K562 (cell line): Measurements from ENCODE around the gene MYH6. TPM values are rescaled to one million over a fixed set of nuclear protein-coding genes. Genes with fewer than 3 reads are reported as not detected.

Experiments used
- ATAC-seq: fragments of 200-7000 bp; cut with Tn5 transposase; 3 replicates; pipeline ENCODE4 v1.9.1; 2020; ENCODE audit warnings: moderate library complexity
- BruUV-seq: library from RNA; stranded (reverse); fragments of 400-500 nt; replicated peaks from 2 replicates; lab custom pipeline; 2021; lab: Mats Ljungman, UMichigan
- CTCF ChIA-PET: fragments of 300-600 bp; formaldehyde crosslinking; extraction: SDS; loops from one replicate; lab custom pipeline; 2021; ENCODE audit warnings: low intra/inter-chr PET ratio; lab: Yijun Ruan, JAX
- POLR2A ChIA-PET: fragments of 300-600, 350-650 bp; sonication (Branson Sonifier 250); formaldehyde crosslinking; extraction: SDS; loops from one replicate; lab custom pipeline; 2021; ENCODE audit warnings: antibody characterized with exemption, inconsistent platforms; lab: Yijun Ruan, JAX
- DNase-seq, 4 experiments: peaks; one replicate each; pipeline versions ENCODE4 v3.0.0 to v3.0.0-alpha.2; 2011 to 2018; ENCODE audit warnings: low spot score in 3 of 4, mixed read lengths in 3 of 4; ENCODE audit errors: extremely low read depth in 1 of 4
- FAIRE-seq: peaks from 2 replicates; lab custom pipeline; 2011; peaks lifted over from hg19 to GRCh38; lab: Jason Lieb, UNC
- H2AFZ ChIP-seq: 2 replicates; pipeline ENCODE4 v1.6.0; 2011; ENCODE audit warnings: low read depth, low read length, control low read depth, inconsistent platforms
- H3K27ac ChIP-seq: fragments of 200-600 bp; 3 replicates; pipeline ENCODE4 v1.8.0; 2011; ENCODE audit warnings: low read depth, mild to moderate bottlenecking, control low read depth, inconsistent platforms, low read length, moderate library complexity, mixed read lengths; ENCODE audit errors: extremely low read depth
- H3K27me3 ChIP-seq, 2 experiments: fragments of 300-600 bp in 1 of 2; 2 replicates in 1 of 2; 3 replicates in 1 of 2; pipeline versions ENCODE4 v1.6.0 to v1.8.0; 2011; ENCODE audit warnings: inconsistent platforms in 2 of 2, low read length in 2 of 2, mild to moderate bottlenecking in 1 of 2, mixed read lengths in 1 of 2, moderate library complexity in 1 of 2; ENCODE audit not compliant: control insufficient read depth in 2 of 2, insufficient read depth in 2 of 2
- H3K36me3 ChIP-seq: fragments of 300-600 bp; 3 replicates; pipeline ENCODE4 v1.8.0; 2011; ENCODE audit warnings: mild to moderate bottlenecking, low read length, inconsistent platforms; ENCODE audit not compliant: control insufficient read depth, insufficient read depth
- H3K4me1 ChIP-seq, 2 experiments: fragments of 200-600 bp in 1 of 2; replicated peaks in 1 of 2; 2 replicates in 1 of 2; 3 replicates in 1 of 2; pipeline versions ENCODE4 v1.5.1 to v1.8.0; 2011; ENCODE audit warnings: inconsistent platforms in 2 of 2, low read length in 2 of 2, mild to moderate bottlenecking in 1 of 2, mixed read lengths in 1 of 2, moderate library complexity in 1 of 2; ENCODE audit not compliant: control insufficient read depth in 2 of 2, insufficient read depth in 2 of 2
- H3K4me2 ChIP-seq: 2 replicates; pipeline ENCODE4 v1.6.1; 2011; ENCODE audit warnings: low read length, control low read depth, inconsistent platforms, mixed read lengths; ENCODE audit not compliant: insufficient read depth
- H3K4me3 ChIP-seq: fragments of 200-600 bp; sonication (generic), shearing (Covaris generic); 2 replicates; pipeline ENCODE4 v1.5.1; 2016; ENCODE audit warnings: control low read depth, inconsistent platforms
- H3K79me2 ChIP-seq: fragments of 200-600 bp; 3 replicates; pipeline ENCODE4 v1.8.0; 2011; ENCODE audit warnings: low read length, inconsistent platforms; ENCODE audit not compliant: control insufficient read depth, insufficient read depth
- H3K9ac ChIP-seq, 2 experiments: 2 replicates each; pipeline versions ENCODE4 v1.6.0 to v1.6.1; 2011; ENCODE audit warnings: low read depth in 2 of 2, low read length in 2 of 2, control low read depth in 1 of 2, inconsistent platforms in 1 of 2, mild to moderate bottlenecking in 1 of 2, mixed read lengths in 1 of 2; ENCODE audit not compliant: insufficient read depth in 1 of 2
- H3K9me1 ChIP-seq: one replicate; pipeline ENCODE4 v1.6.0; 2011; ENCODE audit warnings: inconsistent platforms, mild to moderate bottlenecking, low read length, moderate library complexity; ENCODE audit not compliant: control insufficient read depth, insufficient read depth
- H3K9me3 ChIP-seq: replicated peaks from 2 replicates; pipeline ENCODE4 v1.5.1; 2011; ENCODE audit warnings: low read depth, low read length, inconsistent platforms; ENCODE audit not compliant: control insufficient read depth, insufficient read depth
- H4K20me1 ChIP-seq: replicated peaks from 2 replicates; pipeline ENCODE4 v1.6.1; 2011; ENCODE audit warnings: low read length, inconsistent platforms, mixed read lengths; ENCODE audit not compliant: control insufficient read depth, insufficient read depth
- ARID1B ChIP-seq: fragments of 450-650 bp; IDR thresholded peaks from 2 replicates; pipeline ENCODE4 v1.6.1; 2016; ENCODE audit warnings: antibody characterized with exemption, mild to moderate bottlenecking, inconsistent platforms
- E2F6 ChIP-seq, 2 experiments: IDR thresholded peaks; 2 replicates each; pipeline ENCODE4 v1.6.1; 2011; ENCODE audit warnings: borderline replicate concordance in 1 of 2, control low read depth in 1 of 2, low read depth in 1 of 2, low read length in 1 of 2, mild to moderate bottlenecking in 1 of 2, mixed read lengths in 1 of 2, moderate library complexity in 1 of 2; ENCODE audit not compliant: insufficient read depth in 1 of 2, insufficient read length in 1 of 2, poor library complexity in 1 of 2, severe bottlenecking in 1 of 2; ENCODE audit errors: extremely low read depth in 1 of 2
- EP400 ChIP-seq: fragments of 450-650 bp; IDR thresholded peaks from 2 replicates; pipeline ENCODE4 v1.6.1; 2017; ENCODE audit warnings: antibody characterized with exemption, mild to moderate bottlenecking, moderate library complexity
- IFI16 ChIP-seq: fragments of 250-450 bp; sonication (Bioruptor Pico); IDR thresholded peaks from 2 replicates; pipeline ENCODE4 v2.1.2; 2022; ENCODE audit warnings: mild to moderate bottlenecking, inconsistent platforms
- L3MBTL2 ChIP-seq: fragments of 450-650 bp; IDR thresholded peaks from 2 replicates; pipeline ENCODE4 v1.6.1; 2016; ENCODE audit warnings: mild to moderate bottlenecking, moderate library complexity
- NCOR1 ChIP-seq: fragments of 450-650 bp; IDR thresholded peaks from 2 replicates; pipeline ENCODE4 v1.6.1; 2016; ENCODE audit warnings: mild to moderate bottlenecking, moderate library complexity
- PREB ChIP-seq: sonication (generic); formaldehyde crosslinking; IDR thresholded peaks from 2 replicates; pipeline ENCODE4 v1.8.1; 2023; ENCODE audit warnings: mild to moderate bottlenecking, missing genetic modification reagents
- RFX7 ChIP-seq: fragments of 250-450 bp; sonication (Bioruptor Pico); IDR thresholded peaks from 2 replicates; pipeline ENCODE4 v1.5.1; 2021; ENCODE audit warnings: mild to moderate bottlenecking
- TRIM28 ChIP-seq: fragments of 450-650 bp; IDR thresholded peaks from 2 replicates; pipeline ENCODE4 v1.6.1; 2017
- ZFP36 ChIP-seq: fragments of 150-350 bp; IDR thresholded peaks from 2 replicates; pipeline ENCODE4 v1.6.1; 2018; ENCODE audit warnings: low read length, low read depth; ENCODE audit not compliant: partially characterized antibody
- WGBS: fragments of 100-300 bp; shearing (Covaris generic); methylation state at CpG from one replicate; pipeline ENCODE4 v1.1.6; 2016; ENCODE audit warnings: low coverage, mixed read lengths; ENCODE audit not compliant: insufficient coverage; ENCODE audit errors: missing lambda C conversion rate; 5-methylcytosine and 5-hydroxymethylcytosine counted together
- in situ Hi-C: fragments of 300-500 bp; cut with MboI; formaldehyde crosslinking; loops from 4 replicates; pipeline ENCODE4 v1.15.0; 2018; ENCODE audit warnings: inconsistent platforms, mixed read lengths
- intact Hi-C: fragments of 100-400 bp; cut with micrococcal nuclease; formaldehyde crosslinking; loops from 2 replicates; pipeline ENCODE4 v1.14.2; 2022
- polyA plus RNA-seq, 8 experiments: library from polyadenylated mRNA; depleted of rRNA in 4 of 8; stranded (reverse) in 5 of 8; unstranded in 3 of 8; fragments of >200 nt; fragmentation: Nextera tagmentation in 2 of 8; fragmentation: Illumina TruSeq in 1 of 8; extraction: Ambion mirVana in 2 of 8; extraction: Trizol in 1 of 8; gene quantifications; 2 replicates each; pipeline versions ENCODE4 v1.2.1 to v1.2.3, GENCODE V29; 2011 to 2014; ENCODE audit warnings: inconsistent platforms in 1 of 8, missing spikeins in 1 of 8
- total RNA-seq, 7 experiments: library from RNA; depleted of rRNA in 6 of 7; stranded (reverse); fragments of >200 nt in 6 of 7; fragmentation: Illumina TruSeq in 2 of 7; extraction: Trizol in 2 of 7; gene quantifications; 2 replicates each; pipeline versions ENCODE4 v1.2.1 to v1.2.3, GENCODE V29; 2011 to 2021; ENCODE audit warnings: low replicate concordance in 1 of 7

MYH6 gene
- total and polyA plus RNA-seq, 9 of the 15 experiments (the other 6 are each of a cell fraction or from before 2014, with no cell fraction given), result not detected

- Histone ChIP-seq H3K4me1 (no peaks in the 10 kb centered on the region; a peak in 2 of 5 replicates), H3K27ac (no peak overlapping the region), H3K4me3 (no peak overlapping the region), H3K27me3 (peaks cover 0 to 2% of the 10 kb centered on the region in 2 experiments; a peak in 1 of 5 replicates), H3K36me3 (no peaks in the 10 kb centered on the region), H3K9me1 (no peaks in the 10 kb centered on the region), H3K4me2 (no peak overlapping the region), H3K9ac (no peak overlapping the region), H4K20me1 (no peaks in the 10 kb centered on the region), H2AFZ (no peak overlapping the region), H3K79me2 (no peaks in the 10 kb centered on the region), H3K9me3 (no peaks in the 10 kb centered on the region)
- TF ChIP-seq ZFP36, result peak; percentile 35
- TF ChIP-seq TRIM28, result no peak
- TF ChIP-seq RFX7 (CRISPR knock-in tag), result no peak
- TF ChIP-seq IFI16, result no peak
- CTCF ChIA-PET, result no interaction called here
- FAIRE-seq (no peak), DNase-seq (no peak), ATAC-seq (no peak)
- BruUV-seq, result no TSS peak
- intact Hi-C loops (no loop called here), in situ Hi-C loops (loop anchor here (5.0 kb wide), 1 partner anchor 597 kb away; no protein-coding TSS in a partner anchor)
- 0% methylated on average over 1 of the region's 1 CpG for WGBS
- POLR2A ChIA-PET, result no interaction called here
Observed at GRCh38 chr14:23339506-23340268, 68.4 kb downstream of the MYH6 start.

GRCh38 chr14:23335623-23336022 lies 72.5 kb downstream of the MYH6 start:
- Histone ChIP-seq H3K9me1 (no peaks in the 10 kb centered on the region), H3K4me1 (no peaks in the 10 kb centered on the region; a peak in 1 of 5 replicates), H3K4me3 (no peak overlapping the region), H3K27ac (no peak overlapping the region), H3K9ac (no peak overlapping the region), H3K9me3 (no peaks in the 10 kb centered on the region), H3K4me2 (no peak overlapping the region), H4K20me1 (no peaks in the 10 kb centered on the region), H2AFZ (no peak overlapping the region), H3K27me3 (peaks cover 0 to 4% of the 10 kb centered on the region in 2 experiments; a peak in 1 of 5 replicates), H3K36me3 (no peaks in the 10 kb centered on the region), H3K79me2 (no peaks in the 10 kb centered on the region)
- no peak for ATAC-seq
- no TSS peak for BruUV-seq
- no peak for FAIRE-seq
- in situ Hi-C loops (loop anchor here (5.0 kb wide), 1 partner anchor 593 kb away; no protein-coding TSS in a partner anchor), intact Hi-C loops (no loop called here)
- CTCF ChIA-PET, result no interaction called here
- DNase-seq, result peak in 1 of 4 experiments; percentile 26
- POLR2A ChIA-PET, result interaction anchor here (0.8 to 1.1 kb wide), 4 partner anchors 9 to 134 kb away, joined by 3 to 5 read pairs (median 3); partner anchors contain the start of gene NGDN
- WGBS, result 2% methylated on average over 5 of the region's 5 CpGs
- TF ChIP-seq E2F6 (IDR thresholded peaks at IDR 0.05; ENCODE audit: borderline replicate concordance in 1 of 2, extremely low read depth in 1 of 2, insufficient read depth in 1 of 2, insufficient read length in 1 of 2, low read depth in 1 of 2, low read length in 1 of 2, poor library complexity in 1 of 2, severe bottlenecking in 1 of 2) (peak in 1 of 2 experiments; percentile 20), L3MBTL2 (peak; percentile 82), NCOR1 (peak; percentile 15; the same call in 1 of the 2 replicates), PREB (CRISPR knock-in tag) (no peak), EP400 (no peak), ARID1B (0 out of 2 replicates have a peak, but pooled peaks have one; percentile 41)
